Endothelial cell of umbilical vein (primary cell): Measurements from ENCODE around the gene PPP1CA. TPM values are rescaled to one million over a fixed set of nuclear protein-coding genes. Genes with fewer than 3 reads are reported as not detected.

Experiments
- BruUV-seq: library from RNA; stranded (reverse); fragments of 400-500 nt; replicated peaks from 2 replicates; lab custom pipeline; 2021; lab: Mats Ljungman, UMichigan
- CTCF ChIA-PET: fragments of 300-600, 350-600 bp; sonication (Branson Sonifier 250); formaldehyde crosslinking; loops from one replicate; lab custom pipeline; 2021; ENCODE audit warnings: antibody characterized with exemption, inconsistent platforms; lab: Charles Lee
- POLR2A ChIA-PET: fragments of 300-600, 350-600 bp; sonication (Branson Sonifier 250); formaldehyde crosslinking; loops from one replicate; lab custom pipeline; 2021; ENCODE audit warnings: antibody characterized with exemption, inconsistent platforms; lab: Charles Lee
- DNase-seq: peaks from one replicate; pipeline ENCODE4 v3.0.0-alpha.2; 2011; ENCODE audit warnings: low read depth, low spot score
- FAIRE-seq: peaks from 2 replicates; lab custom pipeline; 2011; peaks lifted over from hg19 to GRCh38; lab: Jason Lieb, UNC
- H2AFZ ChIP-seq: 2 replicates; pipeline ENCODE4 v1.6.0; 2012; ENCODE audit warnings: low read depth, low read length, control low read depth, inconsistent platforms
- H3K27ac ChIP-seq: 2 replicates; pipeline ENCODE4 v1.5.1; 2011; ENCODE audit warnings: low read depth, mild to moderate bottlenecking, control low read depth, low read length, moderate library complexity; ENCODE audit not compliant: insufficient read depth
- H3K27me3 ChIP-seq, 2 experiments: 2 replicates each; pipeline versions ENCODE4 v1.6.0 to v1.6.1; 2011; ENCODE audit warnings: low read length in 2 of 2, mixed read lengths in 1 of 2; ENCODE audit not compliant: control insufficient read depth in 2 of 2, insufficient read depth in 2 of 2
- H3K36me3 ChIP-seq, 2 experiments: 2 replicates in 1 of 2; 3 replicates in 1 of 2; pipeline ENCODE4 v1.5.1; 2011; ENCODE audit warnings: low read length in 2 of 2, mild to moderate bottlenecking in 1 of 2, moderate library complexity in 1 of 2; ENCODE audit not compliant: control insufficient read depth in 2 of 2, insufficient read depth in 2 of 2; ENCODE audit errors: extremely low read depth in 1 of 2
- H3K4me1 ChIP-seq: 3 replicates; pipeline ENCODE4 v1.5.1; 2011; ENCODE audit warnings: mild to moderate bottlenecking, low read length; ENCODE audit not compliant: control insufficient read depth, insufficient read depth; ENCODE audit errors: extremely low read depth
- H3K4me2 ChIP-seq: 2 replicates; pipeline ENCODE4 v1.6.1; 2011; ENCODE audit warnings: low read length, control low read depth, mixed read lengths; ENCODE audit not compliant: insufficient read depth
- H3K4me3 ChIP-seq, 3 experiments: fragments of 200-600 bp in 1 of 3; sonication (generic), shearing (Covaris generic) in 1 of 3; replicated peaks in 1 of 3; 2 replicates each; pipeline ENCODE4 v1.5.1; 2011 to 2016; ENCODE audit warnings: control low read depth in 3 of 3, low read length in 3 of 3, mild to moderate bottlenecking in 2 of 3, inconsistent platforms in 1 of 3, low read depth in 1 of 3, moderate library complexity in 1 of 3; ENCODE audit not compliant: insufficient read depth in 1 of 3
- H3K79me2 ChIP-seq: 2 replicates; pipeline ENCODE4 v1.6.0; 2012; ENCODE audit warnings: low read length, inconsistent platforms; ENCODE audit not compliant: control insufficient read depth, insufficient read depth
- H3K9ac ChIP-seq: replicated peaks from 2 replicates; pipeline ENCODE3; 2011; ENCODE audit warnings: low read length, control low read depth; ENCODE audit not compliant: insufficient read depth; ENCODE audit errors: extremely low read depth
- H3K9me1 ChIP-seq: replicated peaks from 3 replicates; pipeline ENCODE4 v1.6.0; 2011; ENCODE audit warnings: mild to moderate bottlenecking, low read length; ENCODE audit not compliant: control insufficient read depth, insufficient read depth; ENCODE audit errors: extremely low read depth
- H3K9me3 ChIP-seq: replicated peaks from 2 replicates; pipeline ENCODE4 v1.5.1; 2012; ENCODE audit warnings: low read length, inconsistent platforms; ENCODE audit not compliant: control insufficient read depth, insufficient read depth
- H4K20me1 ChIP-seq: replicated peaks from 2 replicates; pipeline ENCODE3; 2011; ENCODE audit warnings: mild to moderate bottlenecking, low read length; ENCODE audit not compliant: control insufficient read depth, insufficient read depth; ENCODE audit errors: extremely low read depth
- CTCF ChIP-seq, 2 donors: IDR thresholded peaks; 1 replicate in 1 of 2; 2 replicates in 1 of 2; pipeline ENCODE4 v1.5.1; 2011; ENCODE audit warnings: low read length in 2 of 2, mild to moderate bottlenecking in 2 of 2, moderate library complexity in 2 of 2, control low read depth in 1 of 2, inconsistent platforms in 1 of 2, low read depth in 1 of 2; ENCODE audit not compliant: insufficient read depth in 1 of 2; ENCODE audit errors: extremely low read depth in 1 of 2
- MAX ChIP-seq: IDR thresholded peaks from 2 replicates; pipeline ENCODE4 v1.6.1; 2011; ENCODE audit not compliant: insufficient read depth, insufficient read length
- POLR2A ChIP-seq: IDR thresholded peaks from 2 replicates; pipeline ENCODE4 v1.6.1; 2012; ENCODE audit warnings: low read depth, mild to moderate bottlenecking, control low read depth, low read length
- POLR2AphosphoS5 ChIP-seq: IDR thresholded peaks from 2 replicates; pipeline ENCODE4 v1.6.1; 2012; ENCODE audit warnings: low read depth, mild to moderate bottlenecking, control low read depth, low read length, moderate library complexity; ENCODE audit not compliant: insufficient read depth
- dilution Hi-C: fragments of 300-500 bp; cut with MboI; formaldehyde crosslinking; loops from one replicate; pipeline ENCODE4 v1.15.0; 2019; ENCODE audit warnings: low sequenced_read_pairs; ENCODE audit not compliant: extremely low pct_ligation_motif_present
- intact Hi-C: fragments of 100-400 bp; cut with micrococcal nuclease; formaldehyde crosslinking; loops from one replicate; pipeline ENCODE4 v1.10.0; 2022
- polyA plus RNA-seq, 4 experiments: library from polyadenylated mRNA; depleted of rRNA in 3 of 4; stranded (reverse) in 3 of 4; unstranded in 1 of 4; fragments of >200 nt; gene quantifications; 2 replicates each; pipeline versions ENCODE4 v1.2.1 to v1.2.3, GENCODE V29; 2011 to 2012; ENCODE audit warnings: missing spikeins in 1 of 4
- total RNA-seq: library from RNA; stranded (reverse); gene quantifications from 2 replicates; pipeline ENCODE4 v1.2.3, GENCODE V29; 2021

Gene PPP1CA
- total and polyA plus RNA-seq, 2 donors (not counting 3 experiments of a cell fraction or from before 2014, with no cell fraction given) = 192 to 419 TPM

GRCh38 chr11:67391304-67392182 lies 10.1 kb downstream of the PPP1CA start, which contains the start of gene RAD9A:
TSS of gene RAD9A (plus strand) at chr11:67391986. CDS start at chr11:67392045, 59 bp downstream.
- peak within 1 kb of the TSS; percentile 56 for H3K27ac ChIP-seq
- ChIA-PET CTCF (interaction anchor here (0.7 to 4.8 kb wide), 14 partner anchors 10 to 113 kb away, joined by 3 to 32 read pairs (median 5); partner anchors contain the start of genes PITPNM1 and PPP1CA), POLR2A (interaction anchor here (0.6 to 1.4 kb wide), 3 partner anchors 10 to 114 kb away, joined by 4 to 11 read pairs (median 8); partner anchors contain the start of genes PITPNM1 and PPP1CA)
- peak within 1 kb of the TSS; percentile 68 to 80 (median 76) for H3K4me3 ChIP-seq
- peak within 1 kb of the TSS; percentile 90 for H3K4me2 ChIP-seq
- intact Hi-C loops (loop anchor here (1.0 kb wide), 1 partner anchor 10 kb away; the partner anchor contains the start of gene PPP1CA), dilution Hi-C loops (no loop called here)
- H3K9me1 ChIP-seq = no peaks in the 10 kb centered on the region
- FAIRE-seq (peak; percentile 90), DNase-seq (peak; percentile 90)
- no peaks in the 10 kb centered on the region for H3K27me3 ChIP-seq
- peak; percentile 94 for TF ChIP-seq POLR2AphosphoS5
- TF ChIP-seq POLR2A = peak; percentile 82
- peak; percentile 100 for TF ChIP-seq MAX
- TF ChIP-seq CTCF (IDR thresholded peaks at IDR 0.05; ENCODE audit: extremely low read depth in 1 of 2, insufficient read depth in 1 of 2, low read depth in 1 of 2, low read length in 2 of 2) = no peak
- H3K79me2 ChIP-seq = peaks cover 4% of the 10 kb centered on the region
- peaks cover 0 to 5% of the 10 kb centered on the region in 2 experiments for H3K36me3 ChIP-seq
- H2AFZ ChIP-seq = peak within 1 kb of the TSS; percentile 87
- H3K9me3 ChIP-seq = no peaks in the 10 kb centered on the region
- no peaks in the 10 kb centered on the region for H4K20me1 ChIP-seq
- BruUV-seq = TSS peak; percentile 47
- peaks cover 11% of the 10 kb centered on the region for H3K4me1 ChIP-seq
- H3K9ac ChIP-seq = peak within 1 kb of the TSS; percentile 79
